Parathyroid adenoma (tissue), 2 donors: ENCODE results near the gene NCKIPSD.

Experiments
- H2AFZ ChIP-seq: fragments of 300-600 bp; sonication (generic); one replicate; pipeline ENCODE4 v1.7.0; 2017; ENCODE audit warnings: antibody characterized with exemption, mild to moderate bottlenecking
- H3K27ac ChIP-seq: fragments of 300-600 bp; sonication (generic); one replicate; pipeline ENCODE4 v1.7.0; 2017
- H3K27me3 ChIP-seq: fragments of 300-600 bp; sonication (generic); one replicate; pipeline ENCODE4 v1.7.0; 2017; ENCODE audit warnings: low read length; ENCODE audit not compliant: control insufficient read depth, insufficient read depth
- H3K36me3 ChIP-seq: fragments of 300-600 bp; sonication (generic); one replicate; pipeline ENCODE4 v1.7.0; 2017; ENCODE audit warnings: low read length; ENCODE audit not compliant: control insufficient read depth, insufficient read depth
- H3K4me1 ChIP-seq: fragments of 300-600 bp; sonication (generic); one replicate; pipeline ENCODE4 v1.7.0; 2017; ENCODE audit warnings: control low read depth
- H3K4me2 ChIP-seq: fragments of 300-600 bp; sonication (generic); one replicate; pipeline ENCODE4 v1.7.0; 2017; ENCODE audit warnings: low read length
- H3K4me3 ChIP-seq: fragments of 300-600 bp; sonication (generic); one replicate; pipeline ENCODE4 v1.7.0; 2017; ENCODE audit warnings: low read depth, low read length
- H3K79me2 ChIP-seq: fragments of 300-600 bp; sonication (generic); one replicate; pipeline ENCODE4 v1.7.0; 2017; ENCODE audit warnings: control low read depth
- H3K9ac ChIP-seq: fragments of 300-600 bp; sonication (generic); one replicate; pipeline ENCODE4 v1.7.0; 2017; ENCODE audit warnings: mild to moderate bottlenecking
- H3K9me3 ChIP-seq: fragments of 300-600 bp; sonication (generic); one replicate; pipeline ENCODE4 v1.7.0; 2017; ENCODE audit warnings: low read length; ENCODE audit not compliant: control insufficient read depth
- TF ChIP-seq, protein P1 (sequence below): fragments of 300-600 bp; sonication (generic); IDR thresholded peaks from one replicate; pipeline ENCODE4 v1.7.0; 2017; ENCODE audit warnings: antibody characterized with exemption, mild to moderate bottlenecking
- donor health status: primary hyperparathyroidism.

Gene NCKIPSD

DNA sequence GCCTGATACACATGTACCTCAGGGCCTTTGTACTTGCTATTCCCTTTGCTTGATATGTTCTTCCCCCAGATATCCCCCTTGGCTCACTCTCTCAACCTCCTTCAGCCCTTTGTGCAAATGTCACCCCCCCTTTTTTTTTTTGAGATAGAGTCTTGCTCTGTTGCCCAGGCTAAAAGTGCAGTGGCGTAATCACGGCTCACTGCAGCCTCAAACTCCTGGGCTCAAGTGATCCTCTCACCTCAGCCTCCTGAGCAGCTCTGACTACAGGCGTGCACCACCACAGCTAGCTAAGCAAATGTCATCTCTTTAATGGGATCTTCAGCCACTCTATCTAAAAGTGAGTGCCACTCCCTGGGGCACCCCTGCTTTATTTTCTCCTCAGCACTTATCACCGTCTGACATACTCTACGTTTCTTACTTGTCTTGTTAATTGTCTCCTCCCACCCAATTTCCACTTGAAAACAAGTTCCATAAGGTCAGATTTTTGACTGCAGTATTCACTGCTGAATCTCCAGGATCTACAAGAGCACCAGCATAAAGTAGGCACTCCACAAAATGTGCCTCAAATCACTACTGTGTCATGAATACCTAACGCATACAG is 16.7 kb upstream of the NCKIPSD start:
- Histone ChIP-seq H3K4me2 (no peak overlapping the region), H3K4me3 (no peak overlapping the region), H3K4me1 (peaks cover 3% of the 10 kb centered on the region), H3K27me3 (no peaks in the 10 kb centered on the region), H3K36me3 (no peaks in the 10 kb centered on the region), H3K9me3 (no peaks in the 10 kb centered on the region), H3K79me2 (peaks cover 75% of the 10 kb centered on the region), H3K9ac (no peak overlapping the region), H3K27ac (no peak overlapping the region), H2AFZ (no peak overlapping the region)
- TF ChIP-seq, protein P1, sequence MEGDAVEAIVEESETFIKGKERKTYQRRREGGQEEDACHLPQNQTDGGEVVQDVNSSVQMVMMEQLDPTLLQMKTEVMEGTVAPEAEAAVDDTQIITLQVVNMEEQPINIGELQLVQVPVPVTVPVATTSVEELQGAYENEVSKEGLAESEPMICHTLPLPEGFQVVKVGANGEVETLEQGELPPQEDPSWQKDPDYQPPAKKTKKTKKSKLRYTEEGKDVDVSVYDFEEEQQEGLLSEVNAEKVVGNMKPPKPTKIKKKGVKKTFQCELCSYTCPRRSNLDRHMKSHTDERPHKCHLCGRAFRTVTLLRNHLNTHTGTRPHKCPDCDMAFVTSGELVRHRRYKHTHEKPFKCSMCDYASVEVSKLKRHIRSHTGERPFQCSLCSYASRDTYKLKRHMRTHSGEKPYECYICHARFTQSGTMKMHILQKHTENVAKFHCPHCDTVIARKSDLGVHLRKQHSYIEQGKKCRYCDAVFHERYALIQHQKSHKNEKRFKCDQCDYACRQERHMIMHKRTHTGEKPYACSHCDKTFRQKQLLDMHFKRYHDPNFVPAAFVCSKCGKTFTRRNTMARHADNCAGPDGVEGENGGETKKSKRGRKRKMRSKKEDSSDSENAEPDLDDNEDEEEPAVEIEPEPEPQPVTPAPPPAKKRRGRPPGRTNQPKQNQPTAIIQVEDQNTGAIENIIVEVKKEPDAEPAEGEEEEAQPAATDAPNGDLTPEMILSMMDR = no peak

DNA sequence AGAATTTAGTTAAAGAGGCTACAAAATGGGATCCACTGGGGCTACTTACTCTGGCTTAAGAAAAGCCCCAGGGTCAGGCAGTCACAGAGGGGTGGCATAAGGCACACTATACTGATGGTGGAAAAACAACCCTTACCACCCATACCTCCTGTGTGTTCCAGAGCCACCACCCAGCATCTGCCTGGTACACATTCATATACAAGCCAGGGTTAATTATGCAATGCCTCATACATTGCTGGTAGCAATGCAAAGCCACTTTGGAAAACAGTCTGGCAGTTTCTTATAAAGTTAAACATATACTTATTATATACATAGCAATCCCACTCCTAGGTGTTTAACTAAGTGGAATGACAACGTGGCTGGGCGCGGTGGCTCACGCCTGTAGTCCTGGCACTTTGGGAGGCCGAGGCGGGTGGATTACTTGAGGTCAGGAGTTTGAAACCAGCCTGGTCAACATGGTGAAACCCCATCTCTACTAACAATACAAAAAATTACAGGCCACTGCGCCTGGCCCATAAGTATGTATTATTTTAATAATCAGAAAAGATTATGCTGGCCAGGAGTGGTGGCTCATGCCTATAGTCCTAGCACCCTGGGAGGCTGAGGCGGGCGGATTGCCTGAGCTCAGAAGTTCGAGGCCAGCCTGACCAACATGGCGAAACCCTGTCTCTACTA is 15.2 kb upstream of the NCKIPSD start:
- Histone ChIP-seq H3K9me3 (no peaks in the 10 kb centered on the region), H3K79me2 (peaks cover 65% of the 10 kb centered on the region), H3K27me3 (no peaks in the 10 kb centered on the region), H3K9ac (no peak overlapping the region), H3K27ac (no peak overlapping the region), H3K4me1 (peaks cover 3% of the 10 kb centered on the region), H3K4me2 (no peak overlapping the region), H3K4me3 (no peak overlapping the region), H2AFZ (no peak overlapping the region), H3K36me3 (no peaks in the 10 kb centered on the region)
- TF ChIP-seq, protein P1 = no peak

DNA sequence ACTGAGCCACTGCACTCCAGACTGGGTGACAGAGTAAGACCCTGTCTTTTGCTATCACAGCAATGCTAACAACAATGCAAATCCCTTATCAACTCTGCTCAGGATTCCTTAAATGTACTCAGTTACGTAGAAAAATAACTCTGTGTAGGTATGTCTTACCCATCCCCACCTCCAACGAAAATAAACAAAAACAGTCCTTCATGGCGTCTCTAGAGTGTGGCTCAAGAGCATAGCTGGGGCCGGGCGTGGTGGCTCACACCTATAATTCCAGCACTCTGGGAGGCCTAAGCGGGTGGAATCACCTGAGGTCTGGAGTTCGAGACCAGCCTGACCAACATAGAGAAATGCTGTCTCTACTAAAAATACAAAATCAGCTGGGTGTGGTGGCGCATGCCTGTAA is 13.2 kb upstream of the NCKIPSD start:
- Histone ChIP-seq H3K9me3 (no peaks in the 10 kb centered on the region), H3K79me2 (peaks cover 51% of the 10 kb centered on the region), H3K4me3 (no peak overlapping the region), H2AFZ (no peak overlapping the region), H3K4me2 (no peak overlapping the region), H3K36me3 (no peaks in the 10 kb centered on the region), H3K27ac (no peak overlapping the region), H3K27me3 (no peaks in the 10 kb centered on the region), H3K9ac (no peak overlapping the region), H3K4me1 (peaks cover 11% of the 10 kb centered on the region)
- TF ChIP-seq, protein P1 = no peak

DNA sequence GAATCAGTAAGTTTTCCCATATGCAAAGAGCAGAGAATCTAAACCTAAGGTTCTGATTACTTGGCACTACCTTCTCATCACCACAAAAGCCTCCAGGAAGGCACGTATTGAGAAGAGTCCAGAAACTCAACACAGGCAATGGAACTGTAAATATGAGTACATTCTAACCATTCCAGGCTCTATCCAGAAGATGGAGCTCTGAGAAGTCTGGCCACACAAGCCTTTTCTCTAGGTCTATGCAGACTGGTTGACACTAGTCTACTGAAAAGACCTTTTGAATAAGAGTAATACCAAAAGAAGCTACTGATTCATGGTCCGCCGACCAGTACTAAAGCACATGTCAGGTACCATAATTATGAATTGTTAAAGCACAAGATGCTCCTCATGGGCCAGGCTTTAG is 12.2 kb upstream of the NCKIPSD start:
- Histone ChIP-seq H3K27me3 (no peaks in the 10 kb centered on the region), H3K4me2 (no peak overlapping the region), H3K4me1 (peaks cover 13% of the 10 kb centered on the region), H2AFZ (no peak overlapping the region), H3K79me2 (peaks cover 54% of the 10 kb centered on the region), H3K9ac (no peak overlapping the region), H3K36me3 (no peaks in the 10 kb centered on the region), H3K9me3 (no peaks in the 10 kb centered on the region), H3K4me3 (no peak overlapping the region), H3K27ac (no peak overlapping the region)
- TF ChIP-seq, protein P1 = no peak

DNA sequence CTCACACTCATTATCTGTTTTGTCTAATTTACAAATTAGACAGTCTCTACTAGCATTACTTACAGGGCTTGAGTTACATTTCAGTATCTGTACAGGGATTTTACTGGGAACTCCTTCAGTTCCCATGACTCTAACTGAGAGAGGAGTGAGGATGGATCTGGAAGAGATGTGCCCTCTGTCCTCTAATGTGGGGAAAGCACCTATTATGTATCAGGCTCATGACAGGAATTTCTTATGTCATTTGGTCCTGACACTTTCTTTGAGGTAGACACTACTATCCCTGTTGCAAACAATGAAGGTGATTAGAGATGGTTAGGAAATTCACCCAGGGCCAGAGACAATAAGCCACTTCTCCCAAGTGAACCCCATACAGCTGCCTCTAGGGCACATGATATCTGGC is 10.9 kb upstream of the NCKIPSD start:
- Histone ChIP-seq H3K4me3 (no peak overlapping the region), H3K4me1 (peaks cover 13% of the 10 kb centered on the region), H3K9me3 (no peaks in the 10 kb centered on the region), H3K36me3 (no peaks in the 10 kb centered on the region), H2AFZ (no peak overlapping the region), H3K27me3 (no peaks in the 10 kb centered on the region), H3K27ac (peak overlapping the region; percentile 9), H3K9ac (no peak overlapping the region), H3K79me2 (peaks cover 54% of the 10 kb centered on the region), H3K4me2 (no peak overlapping the region)
- TF ChIP-seq, protein P1 = no peak
